ENCODE results near the gene STK38L.

The STK38L gene

GRCh38 chr12:27367078-27367477 is 123.0 kb downstream of the STK38L start:
- no peak for TF ChIP-seq CTCF (IDR thresholded peaks at IDR 0.05; ENCODE audit: control insufficient read depth, extremely low read depth, insufficient read depth)
- H3K4me3 ChIP-seq (ENCODE audit: low read depth, low read length) = no peak overlapping the region
- DNase-seq (ENCODE audit: low read depth) = no peak
